Cerebellar cortex (tissue), 1 donor: Measurements from ENCODE around the gene SH3PXD2B.
"Not testable (repeated sequence)": the region's sequence is repeated elsewhere in the genome, so short reads cannot be mapped to it uniquely, and the experiment has no call there.

ENCODE experiments used
- DNase-seq: peaks from one replicate; pipeline ENCODE4 v3.0.0-alpha.2; 2015; ENCODE audit warnings: low spot score

SH3PXD2B gene

DNA sequence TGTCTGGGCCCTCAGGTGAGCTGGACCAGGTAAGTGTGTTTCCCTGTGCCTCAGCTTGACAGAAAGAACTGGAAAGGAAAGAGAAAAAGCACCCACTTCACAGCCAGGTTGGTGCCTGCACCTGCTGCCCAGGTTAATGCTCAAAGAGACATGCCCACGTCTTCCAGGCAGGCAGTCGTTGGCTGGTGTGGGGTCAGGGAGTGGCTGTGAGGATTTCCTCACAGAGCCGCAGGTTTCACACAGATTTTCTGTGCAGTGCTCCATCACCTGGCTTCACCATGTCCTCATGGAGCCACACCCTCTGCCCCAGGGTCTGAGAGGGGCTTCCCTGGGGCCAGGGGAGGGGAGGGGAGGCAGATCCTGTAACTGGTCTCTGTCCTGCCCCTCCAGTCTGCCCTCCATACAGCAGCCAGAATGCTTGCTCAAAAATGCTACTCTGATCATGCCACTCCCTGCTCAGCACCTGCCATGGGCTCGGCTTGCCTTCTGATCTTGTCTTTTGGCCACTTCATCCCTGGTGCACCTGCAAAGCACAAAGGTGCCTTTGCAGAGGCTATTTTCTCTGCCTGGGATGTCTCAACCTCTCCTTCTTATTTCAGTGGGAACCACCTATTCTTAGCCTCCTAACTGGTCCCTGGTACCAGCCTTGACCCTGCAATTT lies 88.2 kb downstream of the SH3PXD2B start:
- no peak for DNase-seq

- DNase-seq = no peak
Observed at GRCh38 chr5:172364773-172365172, 89.6 kb downstream of the SH3PXD2B start.

GRCh38 chr5:172362755-172363154 lies 91.6 kb downstream of the SH3PXD2B start:
- no peak for DNase-seq

GRCh38 chr5:172361566-172362238 lies 92.6 kb downstream of the SH3PXD2B start:
- DNase-seq = no peak

- DNase-seq = no peak
Observed at GRCh38 chr5:172358345-172358744, 96.0 kb downstream of the SH3PXD2B start.

- DNase-seq = no peak
Observed at GRCh38 chr5:172356527-172356926, 97.8 kb downstream of the SH3PXD2B start.

DNA sequence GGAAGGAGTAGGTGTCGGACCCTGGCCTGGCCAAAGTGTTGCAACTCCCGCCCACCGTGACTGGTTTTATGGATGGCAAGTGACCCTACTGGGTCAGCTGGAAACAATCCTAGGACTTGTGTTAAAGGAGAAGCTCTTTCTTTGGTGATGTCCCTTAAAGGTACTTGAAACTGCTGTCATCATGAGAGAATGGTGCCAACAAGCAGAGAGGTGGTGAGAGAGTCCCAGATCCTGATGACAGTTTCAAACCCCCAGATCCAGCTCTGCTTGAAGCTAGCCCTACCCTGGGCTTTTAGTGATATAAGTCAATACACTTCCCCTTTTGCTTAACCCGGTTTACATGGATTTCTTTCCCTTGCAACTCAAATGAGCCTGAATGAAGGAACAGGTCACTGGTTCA lies 98.3 kb downstream of the SH3PXD2B start:
- no peak for DNase-seq

- DNase-seq = no peak
Observed at GRCh38 chr5:172353846-172354245, 100.5 kb downstream of the SH3PXD2B start.

- DNase-seq = no peak
Observed at GRCh38 chr5:172353271-172353812, 101.0 kb downstream of the SH3PXD2B start.

DNA sequence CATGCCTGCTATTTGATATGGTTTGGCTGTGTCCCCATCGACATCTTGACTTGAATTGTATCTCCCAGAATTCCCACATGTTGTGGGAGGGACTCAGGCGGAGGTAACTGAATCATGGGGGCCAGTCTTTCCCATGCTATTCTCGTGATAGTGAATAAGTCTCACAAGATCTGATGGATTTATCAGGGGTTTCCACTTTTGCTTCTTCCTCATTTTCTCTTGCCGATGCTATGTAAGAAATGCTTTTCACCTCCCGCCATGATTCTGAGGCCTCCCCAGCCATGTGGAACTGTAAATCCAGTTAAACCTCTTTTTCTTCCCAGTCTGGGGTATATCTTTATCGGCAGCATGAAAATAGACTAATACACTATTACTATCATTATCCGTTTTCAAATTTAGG lies 101.8 kb downstream of the SH3PXD2B start:
- DNase-seq = not testable (repeated sequence)

- DNase-seq = no peak
Observed at GRCh38 chr5:172351240-172351778, 103.0 kb downstream of the SH3PXD2B start.

DNA sequence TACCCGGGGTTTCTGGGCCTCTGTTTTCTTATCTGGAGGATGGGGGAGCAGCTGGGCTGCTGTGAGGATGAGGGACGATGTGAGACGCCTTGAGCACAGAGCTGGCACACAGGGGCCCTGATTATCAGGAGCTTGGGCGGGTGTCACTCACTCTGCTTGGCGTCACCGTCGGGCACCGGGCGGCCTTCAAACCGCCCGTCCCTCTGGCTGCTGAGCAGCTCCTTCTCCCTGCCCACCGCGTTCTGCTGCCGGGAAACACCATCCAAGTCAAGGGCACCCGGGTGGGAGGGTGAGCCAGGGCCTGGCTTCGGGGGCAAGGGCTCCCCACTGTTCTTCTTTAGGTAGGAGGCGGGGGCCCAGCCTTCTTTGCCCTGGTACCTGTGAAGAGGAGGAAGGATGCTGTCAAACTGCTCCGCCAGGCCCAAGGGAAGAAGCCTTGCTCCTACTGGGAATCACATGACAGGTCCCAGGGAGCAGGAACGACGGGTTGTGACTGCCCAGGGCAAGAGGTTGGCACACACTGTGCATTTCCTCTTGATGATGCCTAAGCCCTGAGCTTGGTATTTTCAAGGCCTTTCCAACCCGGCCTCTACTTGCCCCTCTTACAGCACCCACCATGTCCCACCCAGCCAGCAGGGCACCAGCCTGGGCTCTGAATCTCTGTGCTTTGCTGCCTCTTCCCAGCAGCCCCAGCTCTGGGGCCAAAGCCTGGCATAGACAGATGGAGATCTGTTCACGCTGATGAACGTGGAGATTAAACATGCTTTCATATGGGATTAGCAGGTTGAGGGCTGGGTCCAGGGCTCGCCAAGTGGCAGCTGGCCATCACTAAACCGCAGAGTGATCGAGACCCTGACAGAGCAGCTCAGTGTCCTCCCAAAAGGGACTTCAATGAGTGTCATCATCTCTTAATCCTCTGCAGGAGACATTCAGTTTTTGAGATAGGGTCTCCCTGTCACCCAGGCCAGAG lies 103.8 kb downstream of the SH3PXD2B start:
- DNase-seq = peak; percentile 40

DNA sequence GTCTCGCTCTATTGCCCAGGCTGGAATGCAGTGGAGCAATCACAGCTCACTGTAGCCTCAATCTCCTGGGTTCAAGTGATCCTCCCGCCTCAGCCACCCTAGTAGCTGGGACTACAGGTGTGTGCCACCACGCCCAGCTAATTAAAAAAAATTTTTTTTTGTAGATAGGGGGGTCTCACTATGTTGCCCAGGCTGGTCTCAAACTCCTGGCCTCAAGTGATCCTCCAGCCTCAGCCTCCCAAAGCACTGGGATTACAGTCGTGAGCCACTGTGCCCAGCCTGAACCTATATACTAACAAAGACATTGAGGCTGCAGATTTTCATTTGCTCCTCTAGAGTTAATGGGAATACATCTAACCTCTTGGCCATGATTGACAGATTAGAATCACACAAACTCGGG lies 105.6 kb downstream of the SH3PXD2B start:
- DNase-seq = not testable (repeated sequence)

DNA sequence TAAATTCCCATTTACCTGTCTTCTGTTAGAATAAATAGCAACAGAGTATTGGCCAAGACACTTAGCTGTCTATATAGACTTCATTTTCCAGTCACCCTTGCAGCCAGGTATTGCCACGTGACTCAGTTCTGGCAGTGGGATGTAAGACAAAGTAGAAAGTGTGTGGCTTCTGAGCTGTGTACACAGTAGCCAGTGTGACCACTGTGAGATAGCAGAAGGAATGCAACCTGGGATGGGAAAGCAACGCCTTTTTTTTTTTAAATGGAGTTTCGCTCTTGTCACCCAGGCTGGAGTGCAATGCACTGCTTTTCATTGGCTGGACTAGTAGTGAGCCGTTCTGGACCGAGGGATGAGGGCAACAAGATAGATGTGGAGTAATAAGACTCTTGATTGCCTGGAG lies 106.2 kb downstream of the SH3PXD2B start:
- no peak for DNase-seq

GRCh38 chr5:172347496-172348052 lies 106.8 kb downstream of the SH3PXD2B start:
- DNase-seq = no peak

DNA sequence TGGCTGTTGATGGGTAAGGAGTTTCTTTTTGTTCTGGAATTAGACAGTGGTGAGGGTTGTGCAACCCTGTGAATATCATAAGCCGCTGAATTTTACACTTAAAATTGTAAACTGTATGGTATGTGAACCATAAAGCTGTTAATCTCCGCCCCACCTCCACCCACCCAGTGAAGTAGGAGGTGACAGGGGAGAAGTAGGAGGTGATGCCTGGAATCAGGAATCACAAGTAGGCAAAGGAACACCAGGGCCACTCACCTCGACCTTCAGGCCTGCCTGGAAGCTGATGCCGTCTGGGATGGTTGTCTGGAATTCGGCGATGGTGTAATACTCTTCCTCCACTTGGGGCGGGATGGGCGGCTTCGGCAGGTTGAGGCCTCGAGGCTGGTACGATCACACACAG lies 108.4 kb downstream of the SH3PXD2B start:
- no peak for DNase-seq

- DNase-seq = no peak
Observed at GRCh38 chr5:172344855-172345409, 109.4 kb downstream of the SH3PXD2B start.

DNA sequence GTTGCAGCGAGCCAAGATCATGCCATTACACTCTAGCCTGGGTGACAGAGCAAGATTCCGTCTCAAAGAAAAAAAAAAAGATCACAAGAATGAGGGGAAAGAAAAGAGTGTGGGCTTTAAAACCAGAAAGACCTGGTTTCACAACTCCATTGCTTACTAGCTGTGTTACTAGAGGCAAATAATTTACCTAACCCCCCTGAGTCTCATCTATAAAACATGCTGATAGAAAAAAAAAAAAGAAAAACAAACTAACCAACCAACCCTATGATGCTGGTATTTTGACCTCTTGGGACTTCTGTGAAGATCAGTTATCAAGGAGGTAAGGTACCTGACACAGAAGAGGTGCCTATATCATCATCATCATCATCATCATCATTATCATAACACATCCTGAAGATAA lies 110.6 kb downstream of the SH3PXD2B start:
- DNase-seq = no peak

DNA sequence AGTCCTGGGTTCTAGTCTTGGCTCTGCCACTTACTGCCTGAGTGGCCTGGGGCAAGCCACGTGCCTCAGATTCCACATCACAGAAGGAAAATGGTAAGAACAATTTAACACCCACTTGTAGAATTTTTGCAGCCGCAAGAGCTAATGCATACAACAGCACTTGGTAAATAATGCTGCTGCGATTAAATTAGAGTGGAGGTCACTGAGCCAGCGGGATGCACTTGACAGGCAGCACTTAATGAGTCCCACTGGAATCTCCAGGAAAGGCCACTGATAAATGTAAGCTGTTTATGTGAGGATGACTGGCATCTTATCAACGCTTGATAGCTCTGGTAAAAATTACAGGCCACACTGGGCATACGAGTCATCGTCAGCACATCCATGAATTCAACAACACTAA lies 111.4 kb downstream of the SH3PXD2B start:
- no peak for DNase-seq

DNA sequence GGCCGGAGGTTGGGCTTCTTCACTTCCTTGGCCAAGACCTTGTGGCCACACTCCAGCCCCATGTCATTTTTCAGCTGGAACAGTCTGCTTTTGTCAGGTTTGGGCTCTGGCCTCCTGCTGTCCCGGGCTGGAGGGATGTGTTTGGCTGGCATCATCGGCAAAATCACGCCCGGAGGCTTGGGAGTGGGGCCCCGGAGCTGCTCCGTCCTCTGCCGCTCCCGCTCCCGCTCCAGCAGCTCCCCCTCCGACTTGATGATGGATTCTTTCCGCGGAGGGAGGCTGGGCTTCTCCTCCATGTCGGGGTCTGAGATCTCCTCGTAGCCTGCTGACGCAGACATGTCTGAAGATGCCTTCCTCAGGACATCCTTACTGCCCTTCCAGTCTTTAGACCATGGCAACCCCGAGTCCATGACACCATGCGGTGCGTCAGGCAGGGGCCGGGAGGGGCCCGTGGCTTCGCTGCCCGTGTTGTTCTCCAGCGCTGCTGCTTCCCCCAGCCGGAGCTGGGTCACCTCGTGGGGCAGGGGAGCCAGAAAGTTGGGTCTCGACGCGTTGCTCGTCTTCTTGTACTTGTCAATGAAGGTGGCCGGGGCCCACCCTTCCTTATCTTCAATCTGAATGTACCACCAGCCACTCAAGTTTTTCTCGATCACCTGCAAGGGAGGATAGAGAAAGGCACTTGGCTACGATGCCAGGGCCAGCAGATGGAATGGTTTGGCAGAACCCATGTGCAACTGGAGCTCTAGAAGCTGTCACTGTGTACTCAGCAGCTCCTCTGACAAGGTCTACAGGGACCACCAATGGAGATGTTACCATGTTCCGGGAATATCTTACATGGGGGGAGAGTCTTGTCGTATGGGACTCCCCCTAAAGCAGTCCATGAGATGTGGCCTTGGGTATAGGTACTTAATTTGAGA lies 114.8 kb downstream of the SH3PXD2B start:
- peak; percentile 90 for DNase-seq
